Myocyte (in vitro differentiated cells): Measurements from ENCODE around the gene USH2A. TPM values are rescaled to one million over a fixed set of nuclear protein-coding genes. Genes with fewer than 3 reads are reported as not detected.

Source experiments
- DNase-seq: peaks from one replicate; pipeline ENCODE4 v3.0.0-alpha.2; 2012; ENCODE audit warnings: low read depth
- total RNA-seq: library from RNA; depleted of rRNA; stranded (reverse); fragments of >200 nt; gene quantifications from 2 replicates; pipeline ENCODE4 v1.2.3, GENCODE V29; 2014

USH2A gene
- total RNA-seq, 1 donor from 2014 or later = 0.08 TPM

DNA sequence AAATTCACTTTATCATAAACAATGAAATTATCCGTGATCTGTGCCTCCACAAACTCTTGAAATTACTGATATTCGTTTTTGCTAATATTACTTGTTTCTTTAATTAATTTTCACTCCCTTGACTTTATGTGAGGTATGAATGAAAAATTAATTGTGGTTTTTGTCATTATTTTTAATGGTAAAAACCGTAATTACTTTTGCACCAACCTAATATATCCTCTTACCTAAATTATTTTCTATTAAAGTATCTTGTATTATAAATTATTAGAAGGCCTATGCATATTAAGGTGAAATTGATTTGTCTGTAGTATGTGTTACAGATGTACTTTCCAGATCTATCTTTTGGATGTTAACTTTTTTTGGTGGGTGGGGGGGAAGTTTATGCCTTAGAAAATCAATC lies 540.2 kb downstream of the USH2A start:
- DNase-seq = no peak

DNA sequence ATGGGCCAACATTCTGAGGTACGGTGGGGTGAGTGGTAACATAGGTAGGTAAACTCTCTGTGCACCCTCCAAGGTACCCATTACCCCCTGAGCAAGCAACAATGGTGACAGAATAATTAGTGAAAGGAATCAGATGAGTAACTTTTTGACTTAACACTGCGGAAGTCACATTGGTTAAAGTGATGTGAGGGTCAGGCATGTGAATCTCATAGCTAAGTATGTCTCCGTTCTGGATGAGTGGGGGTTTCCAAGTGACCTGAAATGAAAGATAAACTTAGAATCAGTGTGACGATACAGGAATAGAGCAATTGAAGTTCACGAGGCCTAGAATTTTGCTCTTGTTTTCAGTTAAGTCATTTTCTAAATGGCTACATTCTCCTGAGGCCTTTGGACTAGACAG lies 544.4 kb downstream of the USH2A start:
- DNase-seq = no peak

DNA sequence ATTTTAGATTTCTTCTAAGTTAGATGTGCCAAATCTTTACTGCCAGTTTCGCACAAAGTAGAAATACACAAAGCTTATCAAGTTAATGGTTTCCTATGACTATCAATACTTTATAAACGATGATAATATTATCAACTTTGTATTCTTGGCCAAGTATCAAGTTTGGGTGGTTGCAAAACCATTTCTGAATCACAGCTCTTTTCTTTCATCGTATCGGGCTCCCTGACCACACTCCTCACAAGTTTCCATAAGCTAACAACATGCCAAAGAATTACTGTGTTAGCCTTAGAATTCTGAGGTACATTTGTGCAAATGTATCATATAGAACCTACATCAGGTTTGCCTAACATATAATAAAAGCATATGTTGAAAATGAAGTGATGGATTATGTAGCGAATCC lies 545.1 kb downstream of the USH2A start:
- DNase-seq = no peak

DNA sequence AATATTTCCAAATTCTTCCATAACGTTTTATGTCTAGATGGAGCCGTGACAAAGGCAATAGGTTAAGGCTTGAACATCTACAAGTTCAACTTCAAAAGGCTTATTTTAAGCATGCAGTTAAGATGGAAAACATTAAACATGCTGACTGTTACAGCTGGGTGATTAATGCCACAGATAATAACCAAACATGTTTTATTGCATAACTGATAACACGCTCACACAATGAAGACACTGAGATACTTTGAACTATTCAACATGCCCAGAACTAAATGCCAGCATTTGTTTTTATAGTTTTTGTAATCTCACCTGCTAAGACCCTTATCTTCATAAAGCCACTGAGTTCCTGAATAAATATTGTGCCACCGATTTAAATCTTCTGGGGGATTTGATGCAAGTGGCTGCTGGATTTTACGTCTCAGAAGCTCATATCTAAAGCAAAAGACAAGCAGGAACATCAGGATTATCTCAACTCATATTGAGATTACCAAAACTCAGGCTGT lies 545.7 kb downstream of the USH2A start:
- no peak for DNase-seq

DNA sequence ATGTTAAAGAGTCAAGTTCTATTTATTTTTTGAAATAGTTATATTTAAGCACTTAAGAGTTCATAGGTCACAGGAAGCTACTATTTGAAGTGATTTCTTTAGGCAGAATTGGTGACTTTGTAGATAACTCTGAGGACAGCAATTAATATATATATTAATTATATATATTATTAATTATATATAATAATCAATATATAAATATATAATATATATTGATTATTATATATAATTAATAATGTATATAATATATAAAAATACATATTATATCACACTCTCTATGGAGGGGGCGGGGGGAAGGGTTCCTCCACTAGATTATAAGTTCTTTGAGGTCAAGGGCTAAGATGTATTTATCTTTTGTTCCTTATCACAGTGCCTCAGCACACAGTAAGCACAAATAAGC lies 547.5 kb downstream of the USH2A start:
- DNase-seq = no peak

DNA sequence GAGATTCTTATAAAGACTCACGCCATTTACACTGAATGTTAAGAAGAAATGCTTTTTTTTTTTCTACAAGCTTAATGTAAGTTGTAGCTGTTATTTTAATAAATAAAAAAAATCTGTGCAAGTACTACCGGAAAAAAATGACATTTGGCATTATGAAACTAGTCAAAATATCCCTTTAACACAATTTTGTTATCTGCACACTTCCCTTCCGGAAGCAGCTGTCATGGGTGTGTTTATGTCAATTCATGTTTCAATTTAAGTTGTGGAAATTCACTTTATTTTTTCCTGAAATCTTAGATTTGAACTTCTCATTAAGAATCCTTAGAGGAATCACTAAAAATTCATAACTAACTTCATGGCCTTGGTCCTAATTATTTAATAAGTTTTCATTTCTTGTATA lies 548.0 kb downstream of the USH2A start:
- DNase-seq = no peak

DNA sequence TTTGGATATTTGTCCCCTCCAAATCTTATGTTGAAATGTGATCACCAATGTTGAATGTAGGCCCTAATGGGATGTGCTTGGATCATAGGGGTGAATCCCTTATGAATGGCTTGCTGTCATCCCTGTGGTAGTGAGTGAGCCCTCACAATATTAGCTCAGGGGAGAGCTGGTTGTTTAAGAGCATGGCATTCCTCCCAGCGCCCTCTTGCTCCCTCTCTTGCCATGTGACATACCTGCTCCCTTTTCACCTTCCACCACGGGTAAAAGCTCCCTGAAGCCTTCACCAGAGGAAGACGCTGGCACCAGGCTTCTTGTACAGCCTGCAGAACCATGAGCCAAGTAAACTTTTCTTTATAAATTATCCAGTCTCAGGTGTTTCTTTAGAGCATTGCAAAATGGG lies 550.6 kb downstream of the USH2A start:
- DNase-seq = peak; percentile 5

DNA sequence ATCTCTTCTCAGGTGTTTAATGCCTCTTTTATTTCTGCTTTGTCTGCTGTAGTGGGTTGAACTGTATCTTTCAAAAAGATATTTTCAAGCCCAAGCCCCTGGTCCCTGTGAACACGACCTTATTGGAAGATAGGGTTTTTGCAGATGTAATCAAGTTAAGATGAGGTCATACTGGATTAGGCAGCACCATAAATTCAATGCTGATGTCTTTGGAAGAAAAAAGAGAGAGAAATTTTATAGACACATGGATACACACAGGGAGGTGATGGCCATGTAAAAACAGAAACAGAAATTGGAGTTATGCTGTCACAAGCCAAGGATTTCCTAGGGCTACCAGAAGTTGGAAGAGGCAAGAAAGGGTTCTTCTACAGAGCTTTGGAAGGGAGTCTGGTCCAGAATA lies 554.7 kb downstream of the USH2A start:
- no peak for DNase-seq

DNA sequence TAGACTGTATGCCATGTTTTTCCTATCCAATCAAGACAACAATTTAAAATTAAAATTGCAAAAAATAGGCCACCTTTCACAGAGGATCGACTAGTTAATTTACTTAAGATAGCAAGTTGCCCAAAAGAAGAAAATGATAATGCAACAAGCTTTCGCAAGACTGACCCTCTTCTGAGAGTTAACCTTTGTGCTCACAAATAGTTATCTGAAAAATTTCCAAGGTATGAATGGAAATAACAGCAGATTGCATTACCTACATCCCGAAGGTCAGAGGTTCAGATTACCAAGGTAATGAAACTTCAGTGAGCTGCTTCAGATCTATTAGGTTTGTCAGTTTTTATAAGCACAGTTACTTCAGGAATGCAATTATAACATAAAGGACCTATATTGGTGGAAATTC lies 558.2 kb downstream of the USH2A start:
- no peak for DNase-seq

DNA sequence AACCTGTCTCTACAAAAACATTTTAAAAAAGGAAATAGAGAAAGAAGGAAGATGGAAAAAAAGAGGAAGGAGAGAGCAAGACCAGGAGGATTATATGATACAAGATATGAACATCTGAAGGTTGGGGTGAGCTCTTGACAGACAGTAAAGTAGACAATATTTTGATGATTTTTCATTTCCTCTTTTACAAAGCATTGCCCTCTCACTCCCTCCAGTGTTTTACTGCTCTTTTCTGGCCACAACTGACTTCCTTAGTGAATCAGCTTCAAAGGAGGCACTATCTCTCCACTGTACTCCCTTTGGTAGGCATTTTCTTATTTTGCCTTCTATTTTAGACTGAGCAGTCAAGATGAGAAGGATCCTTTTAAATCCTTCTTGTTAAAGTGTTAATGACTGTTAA lies 559.5 kb downstream of the USH2A start:
- no peak for DNase-seq

DNA sequence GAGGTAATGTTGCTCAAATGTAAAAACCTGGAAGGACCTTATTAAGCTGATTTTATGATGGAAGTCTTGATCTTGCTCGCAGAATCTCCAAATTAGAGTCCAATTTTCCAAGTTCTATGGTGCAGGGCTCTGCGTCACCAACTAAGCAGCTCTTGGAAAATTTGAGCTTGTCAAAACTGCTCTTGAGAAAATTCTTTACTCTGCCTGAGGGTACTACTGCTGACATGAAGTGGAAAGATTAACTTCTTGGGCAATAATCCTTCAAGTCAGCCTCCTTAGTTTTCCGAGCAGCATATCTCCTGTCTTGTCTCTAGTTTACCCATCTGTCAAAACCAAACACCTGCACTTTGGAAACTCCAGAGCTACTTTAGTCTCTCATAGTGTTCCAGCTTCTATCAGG lies 562.4 kb downstream of the USH2A start:
- DNase-seq = no peak

DNA sequence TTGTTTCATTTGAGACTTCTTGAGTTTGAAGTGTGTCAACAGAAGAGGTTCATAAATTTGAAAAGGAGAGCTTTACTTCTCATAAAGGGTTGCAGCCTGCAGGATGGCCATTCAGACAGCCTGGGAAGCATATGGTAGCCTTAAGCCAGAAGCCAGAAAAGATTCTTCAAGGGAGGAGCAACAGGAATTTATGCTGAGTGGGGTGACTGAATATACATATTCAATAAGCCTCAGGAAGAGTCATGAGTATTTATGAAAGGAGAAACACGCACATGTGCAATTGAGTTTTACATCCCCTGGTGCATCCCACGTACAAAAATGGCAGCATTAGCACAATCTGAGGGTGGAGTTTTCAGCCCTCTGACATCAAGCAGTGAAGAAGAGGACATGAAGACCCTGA lies 565.9 kb downstream of the USH2A start:
- DNase-seq = no peak

DNA sequence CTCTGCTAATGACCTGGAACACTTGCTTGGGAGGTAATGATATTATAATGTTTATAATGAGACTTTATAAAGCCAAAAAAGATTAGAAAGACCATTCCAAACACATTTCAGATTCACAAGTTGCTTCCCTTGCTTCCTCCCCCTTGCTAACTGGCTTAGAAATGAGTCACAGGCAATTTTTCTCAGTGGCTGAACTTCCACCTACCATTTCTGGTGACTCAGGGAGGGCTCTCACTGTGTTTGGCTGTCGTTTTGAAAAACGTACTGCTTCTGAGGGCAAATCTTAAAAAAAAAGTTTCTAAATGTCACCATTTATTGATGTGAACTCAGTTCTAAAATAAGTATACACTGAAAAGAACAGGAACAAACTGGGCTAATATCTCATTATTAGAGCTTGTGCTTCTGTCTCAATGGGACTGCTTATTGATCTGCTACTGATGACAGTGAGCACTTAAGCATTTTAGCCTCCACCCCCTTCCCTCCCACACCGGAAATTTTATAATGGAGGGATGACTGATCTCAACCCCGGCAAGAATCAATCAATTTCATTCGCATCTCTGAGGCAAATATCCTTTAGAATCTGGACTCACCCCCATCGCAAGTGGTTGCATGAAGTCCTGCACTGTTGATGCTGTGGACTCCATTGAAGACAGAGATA lies 577.9 kb downstream of the USH2A start:
- peak; percentile 54 for DNase-seq

DNA sequence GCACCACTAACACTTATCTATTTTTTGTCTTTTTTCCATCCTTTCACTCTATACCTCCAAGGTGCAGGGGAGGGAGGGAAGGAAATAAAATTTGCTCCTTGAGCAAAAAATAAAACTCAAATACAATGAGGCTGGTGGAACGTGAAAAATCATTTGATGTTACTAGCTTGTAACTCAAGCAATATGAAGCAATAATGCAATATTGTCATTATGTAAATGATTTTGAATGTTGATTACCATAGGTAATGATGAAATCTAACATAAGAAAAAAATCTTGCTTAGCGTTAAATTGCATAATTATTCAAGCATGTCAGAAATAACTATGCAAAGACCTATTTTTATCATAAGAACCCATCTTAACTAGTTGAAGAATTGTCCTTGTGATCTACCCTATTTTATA lies 578.5 kb downstream of the USH2A start:
- DNase-seq = no peak

DNA sequence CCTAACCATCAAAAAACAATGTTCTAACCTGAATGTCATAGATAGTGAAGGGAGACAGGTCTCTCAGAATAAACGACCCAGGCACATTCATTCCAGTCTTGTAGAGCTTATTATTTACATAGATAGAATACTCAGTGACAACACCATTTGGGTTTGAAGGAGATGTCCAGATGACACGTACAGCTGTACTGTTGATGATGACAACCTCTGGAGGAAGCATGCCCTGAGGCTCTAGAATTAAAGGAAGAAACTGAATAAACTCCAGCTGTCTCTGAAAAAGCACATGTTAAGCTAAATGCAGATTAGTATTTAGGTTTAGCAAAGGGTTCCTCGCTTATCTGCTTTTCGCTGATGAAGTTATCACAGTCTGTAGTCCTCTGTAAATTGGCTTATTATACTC lies 579.0 kb downstream of the USH2A start:
- no peak for DNase-seq

DNA sequence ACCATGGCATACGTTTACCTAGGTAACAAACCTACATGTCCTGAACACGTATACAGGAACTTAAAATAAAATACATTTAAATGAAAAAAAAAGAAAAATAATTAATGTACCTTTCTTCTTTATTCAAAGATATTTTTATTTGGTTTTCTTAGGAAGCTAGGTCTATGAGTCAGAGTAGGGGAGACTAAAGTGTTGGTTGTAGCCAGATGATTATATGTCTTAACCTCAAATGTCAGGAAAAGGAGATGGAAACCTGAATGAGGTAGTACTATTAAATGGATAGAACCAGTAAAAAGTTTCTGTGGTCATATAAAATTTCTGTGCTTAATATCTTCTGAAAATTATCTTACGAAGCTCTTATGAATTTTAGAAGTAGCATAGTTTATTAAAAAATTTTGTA lies 580.3 kb downstream of the USH2A start:
- DNase-seq = no peak

DNA sequence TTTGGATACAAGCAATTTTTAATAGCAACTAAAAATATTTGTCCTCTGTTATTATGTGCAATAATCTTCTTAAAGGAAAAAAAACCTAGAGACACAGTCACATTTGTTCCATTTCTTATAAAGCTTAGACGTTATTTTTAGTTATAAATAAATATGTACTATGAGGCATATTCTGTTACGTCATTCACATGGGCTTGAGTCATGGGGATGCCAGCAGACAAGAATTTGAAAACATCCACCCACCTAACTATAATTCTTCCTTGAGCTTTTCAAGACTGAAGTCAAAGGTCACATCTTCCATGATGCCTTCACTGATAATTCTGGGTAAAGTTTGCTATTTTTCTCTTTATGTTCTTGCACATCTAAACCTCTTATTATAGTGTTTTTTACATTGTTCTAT lies 587.3 kb downstream of the USH2A start:
- peak; percentile 13 for DNase-seq

DNA sequence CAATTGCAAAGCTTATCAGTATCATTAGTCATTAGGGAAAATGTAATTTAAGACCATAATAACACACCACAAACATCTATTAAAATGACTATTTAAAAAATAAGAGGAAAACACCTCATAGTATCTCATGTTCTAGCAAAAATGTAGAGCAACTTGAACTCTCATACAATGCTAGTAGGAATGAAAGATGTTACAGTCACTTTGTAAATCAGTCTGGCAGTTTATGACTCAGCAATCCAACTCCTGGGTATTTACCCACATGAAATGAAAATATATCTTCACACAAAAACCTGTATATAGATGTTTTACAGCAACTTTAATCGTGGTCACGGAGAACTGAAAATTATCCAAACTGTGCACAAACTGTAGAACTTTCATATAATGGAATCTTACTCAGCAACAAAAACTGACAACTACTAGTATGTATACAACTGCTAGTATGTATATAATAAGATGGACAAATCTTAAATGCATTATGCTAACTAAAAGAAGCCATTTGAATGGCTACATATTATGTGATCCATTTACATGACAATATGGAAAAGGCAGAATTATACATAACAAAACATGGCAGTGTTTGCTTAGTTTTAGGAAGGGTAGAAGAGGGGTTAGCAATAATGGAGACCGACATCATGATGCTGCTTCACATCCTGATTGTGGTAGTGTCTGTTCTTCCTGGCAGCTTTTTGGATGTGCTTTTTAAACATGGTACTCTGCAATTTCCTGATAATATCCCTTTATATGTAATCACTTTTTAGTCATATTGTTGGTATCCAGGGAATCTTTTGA lies 589.1 kb downstream of the USH2A start:
- DNase-seq = no peak

DNA sequence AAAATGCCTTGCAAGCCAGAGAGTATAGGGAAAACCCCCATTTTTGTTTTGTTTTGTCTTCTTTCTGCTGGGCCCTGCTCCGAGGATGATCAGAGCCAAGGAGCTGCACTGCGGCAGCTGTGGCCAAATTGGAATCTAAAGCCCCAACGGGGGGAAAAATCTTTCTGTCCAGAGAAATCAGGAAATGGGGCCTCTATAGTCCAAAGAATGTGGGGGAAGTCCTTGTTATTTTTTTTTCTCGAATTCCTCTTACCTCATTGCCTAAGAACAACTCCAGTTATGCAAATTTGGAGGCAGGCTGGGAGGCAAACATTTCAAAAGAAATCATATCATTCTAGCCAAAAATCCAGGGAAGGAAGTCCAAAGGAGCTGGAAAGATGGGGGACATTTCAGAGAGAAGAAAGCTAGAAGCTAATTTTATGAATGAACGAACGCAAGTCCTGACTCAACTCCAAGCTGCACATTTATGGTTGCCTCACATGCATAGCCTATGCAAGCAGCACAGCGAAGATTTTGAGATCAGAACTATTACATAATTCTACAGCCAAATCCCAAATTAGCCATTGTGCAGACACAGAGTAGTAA lies 592.9 kb downstream of the USH2A start:
- no peak for DNase-seq

DNA sequence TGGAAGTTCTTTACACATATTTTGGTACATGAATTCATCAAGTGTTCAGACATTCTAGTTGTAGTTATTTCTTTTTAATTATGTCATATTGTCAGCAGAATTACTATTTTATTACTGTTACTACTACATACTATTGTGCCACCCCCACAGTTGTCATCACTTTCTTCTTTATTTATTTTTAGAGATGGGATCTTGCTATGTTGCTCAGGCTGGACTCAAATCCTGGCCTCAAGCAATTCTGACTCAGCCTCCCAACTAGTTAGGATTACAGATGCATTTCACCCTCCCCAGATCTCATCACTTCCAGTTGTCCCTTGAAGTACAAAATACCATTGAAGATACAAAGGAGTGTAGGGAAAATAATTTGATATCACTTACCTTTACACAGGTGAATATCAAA lies 598.2 kb downstream of the USH2A start:
- DNase-seq = peak; percentile 13

DNA sequence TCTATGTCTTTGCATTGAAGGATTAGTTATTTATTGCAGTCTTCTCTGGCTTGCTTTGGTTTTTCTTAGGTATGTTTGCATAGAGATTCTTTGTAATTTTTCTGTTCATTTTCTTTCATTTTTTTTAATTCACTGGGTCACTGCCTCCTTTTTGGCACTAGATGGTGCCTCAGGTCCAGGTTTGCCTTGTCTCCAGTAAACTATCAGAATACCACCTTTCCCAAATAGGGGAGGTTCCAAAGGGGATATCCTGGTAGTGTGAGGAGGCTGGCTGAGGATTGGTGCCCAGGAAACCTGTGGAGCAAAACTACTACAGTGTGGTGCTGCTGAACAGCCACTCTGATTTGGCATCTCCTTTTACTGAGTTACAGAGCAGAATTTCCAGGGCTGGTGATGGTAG lies 599.0 kb downstream of the USH2A start:
- DNase-seq = no peak

DNA sequence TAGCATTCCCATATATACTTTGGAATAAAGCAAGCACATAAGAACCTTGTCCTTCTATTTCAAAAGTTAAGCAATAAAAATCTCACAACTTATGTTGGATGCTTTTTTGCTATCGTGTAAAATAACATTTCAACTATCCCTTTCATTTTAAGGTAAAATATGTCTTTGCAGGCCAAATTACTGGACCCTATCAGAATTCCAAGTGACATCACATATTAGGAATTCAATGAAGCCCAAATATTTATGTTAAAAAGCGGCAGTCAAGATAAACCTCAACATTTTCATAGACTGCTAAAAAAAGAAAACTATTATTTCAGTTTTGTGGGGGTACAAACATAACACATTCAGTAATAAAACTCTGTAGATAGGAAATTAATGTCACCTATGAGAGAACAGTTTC lies 604.1 kb downstream of the USH2A start:
- no peak for DNase-seq
